ENCODE results near the gene PRR9.

- TF ChIP-seq POLR2A (IDR thresholded peaks at IDR 0.05), result no peak
- TF ChIP-seq, protein P1, sequence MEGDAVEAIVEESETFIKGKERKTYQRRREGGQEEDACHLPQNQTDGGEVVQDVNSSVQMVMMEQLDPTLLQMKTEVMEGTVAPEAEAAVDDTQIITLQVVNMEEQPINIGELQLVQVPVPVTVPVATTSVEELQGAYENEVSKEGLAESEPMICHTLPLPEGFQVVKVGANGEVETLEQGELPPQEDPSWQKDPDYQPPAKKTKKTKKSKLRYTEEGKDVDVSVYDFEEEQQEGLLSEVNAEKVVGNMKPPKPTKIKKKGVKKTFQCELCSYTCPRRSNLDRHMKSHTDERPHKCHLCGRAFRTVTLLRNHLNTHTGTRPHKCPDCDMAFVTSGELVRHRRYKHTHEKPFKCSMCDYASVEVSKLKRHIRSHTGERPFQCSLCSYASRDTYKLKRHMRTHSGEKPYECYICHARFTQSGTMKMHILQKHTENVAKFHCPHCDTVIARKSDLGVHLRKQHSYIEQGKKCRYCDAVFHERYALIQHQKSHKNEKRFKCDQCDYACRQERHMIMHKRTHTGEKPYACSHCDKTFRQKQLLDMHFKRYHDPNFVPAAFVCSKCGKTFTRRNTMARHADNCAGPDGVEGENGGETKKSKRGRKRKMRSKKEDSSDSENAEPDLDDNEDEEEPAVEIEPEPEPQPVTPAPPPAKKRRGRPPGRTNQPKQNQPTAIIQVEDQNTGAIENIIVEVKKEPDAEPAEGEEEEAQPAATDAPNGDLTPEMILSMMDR (IDR thresholded peaks at IDR 0.05), result no peak
- no peak for TF ChIP-seq EP300 (IDR thresholded peaks at IDR 0.05)
Measured at GRCh38 chr1:153261281-153262069, 44.1 kb downstream of the PRR9 start.
